HG03025 (cell line): Measurements from ENCODE around the gene SGTA.
A peak's percentile ranks its signal among the peaks of the same experiment; 100 is the strongest.

Experiments used
- ATAC-seq: cut with Tn5 transposase; IDR thresholded peaks from one replicate; pipeline ENCODE4 v1.9.1; 2021; ENCODE audit warnings: mild to moderate bottlenecking, moderate library complexity; ENCODE audit not compliant: unreplicated experiment, low FRiP score

Gene SGTA

GRCh38 chr19:2756921-2757881 lies 25.9 kb downstream of the SGTA start:
- ATAC-seq, result no peak

- no peak for ATAC-seq
Measured at GRCh38 chr19:2756477-2756876, 26.6 kb downstream of the SGTA start.

GRCh38 chr19:2755811-2756210 lies 27.3 kb downstream of the SGTA start:
- ATAC-seq, result no peak

- ATAC-seq, result no peak
Measured at GRCh38 chr19:2755448-2755705, 27.7 kb downstream of the SGTA start.

- no peak for ATAC-seq
Measured at GRCh38 chr19:2754659-2755447, 28.2 kb downstream of the SGTA start.

GRCh38 chr19:2751438-2751830 lies 31.6 kb downstream of the SGTA start:
- ATAC-seq, result no peak

GRCh38 chr19:2750808-2751437 lies 32.1 kb downstream of the SGTA start:
- ATAC-seq, result no peak

GRCh38 chr19:2747349-2747748 lies 35.7 kb downstream of the SGTA start:
- no peak for ATAC-seq

GRCh38 chr19:2744113-2744512 lies 39.0 kb downstream of the SGTA start:
- no peak for ATAC-seq

- no peak for ATAC-seq
Measured at GRCh38 chr19:2743099-2743498, 40.0 kb downstream of the SGTA start.

GRCh38 chr19:2740314-2740656 lies 42.8 kb downstream of the SGTA start:
- ATAC-seq, result no peak

- ATAC-seq, result peak; percentile 78
Measured at GRCh38 chr19:2739602-2740313, 43.3 kb downstream of the SGTA start, which contains the start of gene SLC39A3. SLC39A3 (minus strand) TSS chr19:2740017; CDS start chr19:2737257, 2,760 bp downstream.

GRCh38 chr19:2736550-2737190 lies 46.4 kb downstream of the SGTA start:
- no peak for ATAC-seq

- no peak for ATAC-seq
Measured at GRCh38 chr19:2735374-2735773, 47.7 kb downstream of the SGTA start.

- ATAC-seq, result no peak
Measured at GRCh38 chr19:2734589-2735288, 48.3 kb downstream of the SGTA start.

GRCh38 chr19:2733930-2734588 lies 49.0 kb downstream of the SGTA start:
- ATAC-seq, result no peak

- no peak for ATAC-seq
Measured at GRCh38 chr19:2732883-2733282, 50.2 kb downstream of the SGTA start.

GRCh38 chr19:2732157-2732725 lies 50.8 kb downstream of the SGTA start:
- no peak for ATAC-seq
